ENCODE results near the gene TXLNA. TPM values are rescaled to one million over a fixed set of nuclear protein-coding genes. Genes with fewer than 3 reads are reported as not detected.

TXLNA gene
- total and polyA plus RNA-seq, 7 experiments from 2014 or later = 16.7 to 83.3 (median 31.4) TPM

DNA sequence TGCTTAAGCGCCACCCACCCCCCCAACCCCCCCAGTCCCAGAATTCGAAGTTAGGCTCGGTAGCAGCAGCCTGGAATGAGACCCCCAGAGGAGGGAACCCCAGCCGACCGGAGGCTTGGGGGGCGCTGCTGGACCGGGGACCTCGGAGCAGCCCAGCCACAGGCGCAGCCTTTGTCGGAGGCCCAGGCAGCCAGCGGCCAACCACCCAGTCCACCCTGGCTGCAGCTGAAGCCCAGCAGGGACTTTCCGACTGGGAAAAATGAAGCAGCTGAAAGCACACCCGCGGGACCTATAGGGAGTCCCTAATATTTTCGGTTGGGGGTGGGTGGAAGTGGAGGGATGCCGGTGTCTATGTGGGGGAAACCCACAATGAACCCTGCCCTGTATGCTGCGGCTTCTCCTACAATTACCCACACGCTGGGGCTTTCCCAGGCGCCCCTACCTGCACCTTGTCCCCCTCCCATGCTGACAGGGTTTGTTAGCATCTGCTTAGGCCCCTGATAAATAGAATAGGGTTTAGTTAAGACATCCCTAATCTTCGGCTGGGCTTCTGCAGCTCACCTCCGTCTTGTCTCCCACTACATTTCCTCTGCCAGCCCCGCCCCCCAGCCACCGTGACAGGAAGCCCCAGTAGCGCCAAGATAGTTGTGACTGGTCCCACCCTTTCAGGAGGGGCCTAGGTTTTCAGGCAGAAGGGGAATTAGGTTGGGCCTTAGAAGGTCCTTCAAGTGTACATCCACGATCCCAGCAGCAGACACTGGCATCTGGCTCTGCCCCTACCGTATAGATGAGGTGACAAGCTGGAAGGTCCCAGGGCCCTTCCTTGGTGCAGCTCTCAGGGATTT is 21.8 kb downstream of the TXLNA start:
- H3K36me3 ChIP-seq (ENCODE audit: control insufficient read depth in 2 of 3, insufficient read depth in 3 of 3, low read length in 3 of 3) = peaks cover 0 to 16% (median 0%) of the 10 kb centered on the region in 3 experiments
- H3K9me3 ChIP-seq (ENCODE audit: control insufficient read depth in 2 of 3, low read length in 3 of 3) = no peaks in the 10 kb centered on the region
- H3K4me3 ChIP-seq (ENCODE audit: low read length) = peak overlapping the region; percentile 96
- H3K4me3 Mint-ChIP-seq = peak overlapping the region; percentile 78 to 99 (median 94)
- ATAC-seq (peak; percentile 82), DNase-seq (peak; percentile 51 to 88 (median 78))
- H3K4me1 Mint-ChIP-seq = peaks cover 37 to 70% (median 56%) of the 10 kb centered on the region in 7 donors
- intact Hi-C loops (cut with micrococcal nuclease) = loop anchor here (1.0 to 10.0 kb wide), 11 partner anchors 21 to 556 kb away; partner anchors contain the start of genes BSDC1 (in 1 of the 2), EIF3I (in 1 of the 2), HDAC1 (in 1 of the 2) and KHDRBS1 (in 1 of the 2)
- no peaks in the 10 kb centered on the region for H3K27me3 ChIP-seq (ENCODE audit: control insufficient read depth in 2 of 2, insufficient read depth in 2 of 2, low read length in 2 of 2)
- POLR2A ChIA-PET = interaction anchor here (0.6 to 7.7 kb wide), 17 partner anchors 10 to 449 kb away, joined by 3 to 49 read pairs (median 4); partner anchors contain the start of genes HDAC1, KPNA6, MARCKSL1 and RBBP4
- peaks cover 0 to 17% (median 2%) of the 10 kb centered on the region in 5 donors for H3K36me3 Mint-ChIP-seq
- H3K27me3 Mint-ChIP-seq = no peaks in the 10 kb centered on the region
- H3K9me3 Mint-ChIP-seq = no peaks in the 10 kb centered on the region
- H3K27ac ChIP-seq (ENCODE audit: low read depth, low read length) = peak overlapping the region; percentile 99
- H3K27ac Mint-ChIP-seq = peak overlapping the region; percentile 72 to 98 (median 91)
- H3K4me1 ChIP-seq (ENCODE audit: control insufficient read depth in 2 of 2, insufficient read depth in 2 of 2, low read length in 2 of 2) = peaks cover 30 to 32% of the 10 kb centered on the region in 2 donors
- CTCF ChIA-PET = interaction anchor here (0.5 to 1.9 kb wide), 5 partner anchors 15 to 199 kb away, joined by 3 to 10 read pairs (median 4); partner anchors contain the start of genes LCK and TXLNA

DNA sequence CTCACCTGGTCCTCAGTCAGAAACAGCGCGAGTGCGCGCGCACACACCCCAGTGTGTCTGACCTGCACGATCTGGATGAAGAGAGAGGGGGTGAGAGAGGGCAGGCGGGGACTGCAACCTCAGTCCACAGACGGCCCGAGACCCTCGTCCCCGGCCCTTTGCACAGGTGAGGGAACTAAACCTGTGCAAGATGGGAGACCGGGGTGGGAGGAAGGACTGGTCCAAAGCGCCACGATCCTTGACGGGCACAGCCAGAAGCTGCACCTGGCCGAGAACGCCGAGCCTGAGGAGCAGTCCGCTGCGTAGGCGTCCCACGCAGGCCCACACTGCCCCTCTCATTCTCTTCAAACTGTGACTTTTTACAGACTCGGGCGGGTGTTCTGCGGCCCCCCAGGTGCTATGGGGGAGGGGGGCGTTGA is 25.5 kb downstream of the TXLNA start:
- Mint-ChIP-seq H3K4me3 (peak overlapping the region in 9 of 10 donors; percentile 65 to 91 (median 88)), H3K27ac (peak overlapping the region in 8 of 9 donors; percentile 31 to 95 (median 88)), H3K36me3 (peaks cover 0 to 4% (median 0%) of the 10 kb centered on the region in 5 donors), H3K4me1 (peaks cover 22 to 49% (median 39%) of the 10 kb centered on the region in 7 donors), H3K27me3 (no peaks in the 10 kb centered on the region), H3K9me3 (no peaks in the 10 kb centered on the region)
- Histone ChIP-seq H3K27ac (ENCODE audit: low read depth, low read length) (peak overlapping the region; percentile 80), H3K4me1 (ENCODE audit: control insufficient read depth in 2 of 2, insufficient read depth in 2 of 2, low read length in 2 of 2) (peaks cover 20 to 28% of the 10 kb centered on the region in 2 donors), H3K9me3 (ENCODE audit: control insufficient read depth in 2 of 3, low read length in 3 of 3) (no peaks in the 10 kb centered on the region), H3K27me3 (ENCODE audit: control insufficient read depth in 2 of 2, insufficient read depth in 2 of 2, low read length in 2 of 2) (no peaks in the 10 kb centered on the region), H3K36me3 (ENCODE audit: control insufficient read depth in 2 of 3, insufficient read depth in 3 of 3, low read length in 3 of 3) (peaks cover 0 to 16% (median 0%) of the 10 kb centered on the region in 3 experiments), H3K4me3 (ENCODE audit: low read length) (peak overlapping the region; percentile 81)
- CTCF ChIA-PET = interaction anchor here (1.0 to 2.1 kb wide), 2 partner anchors 10 to 44 kb away, joined by 3 to 7 read pairs; no protein-coding TSS in a partner anchor
- ATAC-seq (no peak), DNase-seq (no peak)
- intact Hi-C loops (cut with micrococcal nuclease) = loop anchor here (1.0 to 10.0 kb wide), 7 partner anchors 17 to 560 kb away; partner anchors contain the start of genes BSDC1 (in 1 of the 2), EIF3I (in 1 of the 2), KHDRBS1 (in 1 of the 2) and PEF1 (in 1 of the 2)
- POLR2A ChIA-PET = interaction anchor here (1.0 to 4.0 kb wide), 9 partner anchors 10 to 189 kb away, joined by 3 to 18 read pairs (median 6); partner anchors contain the start of genes BSDC1, HDAC1 and MARCKSL1

- Mint-ChIP-seq H3K27me3 (no peaks in the 10 kb centered on the region), H3K9me3 (no peaks in the 10 kb centered on the region), H3K27ac (peak within 1 kb of the TSS; percentile 42 to 95 (median 86)), H3K4me1 (peaks cover 17 to 45% (median 33%) of the 10 kb centered on the region in 7 donors), H3K4me3 (peak within 1 kb of the TSS; percentile 80 to 91 (median 88)), H3K36me3 (peaks cover 0 to 4% (median 0%) of the 10 kb centered on the region in 5 donors)
- Histone ChIP-seq H3K4me1 (ENCODE audit: control insufficient read depth in 2 of 2, insufficient read depth in 2 of 2, low read length in 2 of 2) (peaks cover 18 to 28% of the 10 kb centered on the region in 2 donors), H3K27ac (ENCODE audit: low read depth, low read length) (peak within 1 kb of the TSS; percentile 80), H3K9me3 (ENCODE audit: control insufficient read depth in 2 of 3, low read length in 3 of 3) (no peaks in the 10 kb centered on the region), H3K36me3 (ENCODE audit: control insufficient read depth in 2 of 3, insufficient read depth in 3 of 3, low read length in 3 of 3) (peaks cover 0 to 12% (median 0%) of the 10 kb centered on the region in 3 experiments), H3K4me3 (ENCODE audit: low read length) (peak within 1 kb of the TSS; percentile 81), H3K27me3 (ENCODE audit: control insufficient read depth in 2 of 2, insufficient read depth in 2 of 2, low read length in 2 of 2) (no peaks in the 10 kb centered on the region)
- ATAC-seq (peak; percentile 77), DNase-seq (peak; percentile 77 to 89 (median 83))
- ChIA-PET CTCF (interaction anchor here (0.6 to 2.1 kb wide), 5 partner anchors 9 to 194 kb away, joined by 3 to 7 read pairs (median 4); no protein-coding TSS in a partner anchor), POLR2A (interaction anchor here (0.7 to 4.0 kb wide), 12 partner anchors 10 to 189 kb away, joined by 3 to 18 read pairs (median 5); partner anchors contain the start of genes BSDC1, EIF3I, HDAC1 and KPNA6)
- intact Hi-C loops (cut with micrococcal nuclease) = loop anchor here (1.0 to 10.0 kb wide), 5 partner anchors 17 to 561 kb away; partner anchors contain the start of genes EIF3I (in 1 of the 2), KHDRBS1 (in 1 of the 2), PEF1 (in 1 of the 2) and TMEM234 (in 1 of the 2)
These were observed 26.2 kb downstream of the TXLNA start, which contains the start of gene IQCC for GRCh38 chr1:32205401-32206370. TSS of gene IQCC (plus strand) at chr1:32205671. CDS start at chr1:32205682, 11 bp downstream.

GRCh38 chr1:32208469-32208868 is 29.0 kb downstream of the TXLNA start:
- POLR2A ChIA-PET = interaction anchor here (0.6 to 0.9 kb wide), 2 partner anchors 82 to 176 kb away, joined by 3 read pairs; no protein-coding TSS in a partner anchor
- Histone ChIP-seq H3K9me3 (ENCODE audit: control insufficient read depth in 2 of 3, low read length in 3 of 3) (no peaks in the 10 kb centered on the region), H3K27ac (ENCODE audit: low read depth, low read length) (no peak overlapping the region), H3K4me3 (ENCODE audit: low read length) (no peak overlapping the region), H3K4me1 (ENCODE audit: control insufficient read depth in 2 of 2, insufficient read depth in 2 of 2, low read length in 2 of 2) (peaks cover 8 to 16% of the 10 kb centered on the region in 2 donors), H3K36me3 (ENCODE audit: control insufficient read depth in 2 of 3, insufficient read depth in 3 of 3, low read length in 3 of 3) (peaks cover 0 to 12% (median 0%) of the 10 kb centered on the region in 3 experiments), H3K27me3 (ENCODE audit: control insufficient read depth in 2 of 2, insufficient read depth in 2 of 2, low read length in 2 of 2) (no peaks in the 10 kb centered on the region)
- CTCF ChIA-PET = interaction anchor here (0.6 to 1.0 kb wide), 3 partner anchors 40 to 185 kb away, joined by 3 read pairs; partner anchors contain the start of gene MARCKSL1
- Mint-ChIP-seq H3K4me3 (peak overlapping the region in 1 of 10 donors; percentile 25), H3K27me3 (no peaks in the 10 kb centered on the region), H3K36me3 (peaks cover 0 to 4% (median 0%) of the 10 kb centered on the region in 5 donors), H3K27ac (peak overlapping the region in 1 of 9 donors; percentile 46), H3K4me1 (peaks cover 7 to 28% (median 18%) of the 10 kb centered on the region in 7 donors), H3K9me3 (no peaks in the 10 kb centered on the region)
- intact Hi-C loops (cut with micrococcal nuclease) = loop anchor here in 1 of 2 donors (10.0 kb wide), 2 partner anchors 194 to 564 kb away; partner anchors contain the start of genes KHDRBS1 and PEF1
- ATAC-seq (no peak), DNase-seq (no peak)

DNA sequence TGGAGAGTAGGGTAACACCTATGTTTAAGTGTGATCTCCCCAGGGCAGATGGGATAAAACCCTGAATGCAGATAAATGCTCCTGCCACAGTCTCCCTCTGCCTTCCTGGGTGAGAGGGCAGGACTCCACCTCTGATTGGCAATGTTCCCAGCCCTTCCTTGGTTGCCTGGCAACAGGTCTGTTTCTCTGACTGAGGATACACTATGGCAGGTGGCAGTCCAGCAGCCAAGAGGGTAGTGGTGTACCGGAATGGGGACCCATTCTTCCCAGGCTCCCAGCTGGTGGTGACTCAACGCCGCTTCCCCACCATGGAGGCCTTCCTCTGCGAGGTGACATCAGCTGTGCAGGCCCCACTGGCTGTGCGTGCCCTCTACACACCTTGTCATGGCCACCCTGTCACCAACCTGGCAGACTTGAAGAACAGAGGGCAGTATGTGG is 29.4 kb downstream of the TXLNA start, which contains the start of gene DCDC2B:
DCDC2B (plus strand) TSS at position 199 of the 438 bp plus-strand sequence; CDS start at position 204, 5 bp downstream.
- H3K4me1 Mint-ChIP-seq = peaks cover 7 to 25% (median 16%) of the 10 kb centered on the region in 7 donors
- H3K27ac Mint-ChIP-seq = peak within 1 kb of the TSS in 7 of 9 donors; percentile 12 to 53 (median 41)
- no peaks in the 10 kb centered on the region for H3K9me3 Mint-ChIP-seq
- Histone ChIP-seq H3K4me3 (ENCODE audit: low read length) (no peak within 1 kb of the TSS), H3K27me3 (ENCODE audit: control insufficient read depth in 2 of 2, insufficient read depth in 2 of 2, low read length in 2 of 2) (no peaks in the 10 kb centered on the region), H3K27ac (ENCODE audit: low read depth, low read length) (no peak within 1 kb of the TSS), H3K36me3 (ENCODE audit: control insufficient read depth in 2 of 3, insufficient read depth in 3 of 3, low read length in 3 of 3) (peaks cover 0 to 8% (median 0%) of the 10 kb centered on the region in 3 experiments), H3K4me1 (ENCODE audit: control insufficient read depth in 2 of 2, insufficient read depth in 2 of 2, low read length in 2 of 2) (peaks cover 8 to 16% of the 10 kb centered on the region in 2 donors), H3K9me3 (ENCODE audit: control insufficient read depth in 2 of 3, low read length in 3 of 3) (no peaks in the 10 kb centered on the region)
- ChIA-PET POLR2A (interaction anchor here (0.6 to 1.1 kb wide), 3 partner anchors 81 to 176 kb away, joined by 3 read pairs; no protein-coding TSS in a partner anchor), CTCF (interaction anchor here (0.7 to 1.0 kb wide), 2 partner anchors 127 to 185 kb away, joined by 3 read pairs; partner anchors contain the start of gene MARCKSL1)
- H3K27me3 Mint-ChIP-seq = no peaks in the 10 kb centered on the region
- intact Hi-C loops (cut with micrococcal nuclease) = loop anchor here in 1 of 2 donors (10.0 kb wide), 2 partner anchors 194 to 564 kb away; partner anchors contain the start of genes KHDRBS1 and PEF1
- peak within 1 kb of the TSS in 1 of 10 donors; percentile 25 for H3K4me3 Mint-ChIP-seq
- ATAC-seq (no peak), DNase-seq (no peak)
- H3K36me3 Mint-ChIP-seq = peaks cover 0 to 4% (median 0%) of the 10 kb centered on the region in 5 donors
